IMR-90 (cell line): ENCODE data around the gene SEC61B. TPM values are rescaled to one million over a fixed set of nuclear protein-coding genes. Genes with fewer than 3 reads are reported as not detected.

ENCODE experiments used
- ATAC-seq: fragments of 200-7000 bp; cut with Tn5 transposase; 2 replicates; pipeline ENCODE4 v1.9.1; 2020; ENCODE audit warnings: low read depth, mild to moderate bottlenecking, moderate library complexity
- BruUV-seq: library from RNA; stranded (reverse); fragments of 400-500 nt; replicated peaks from 2 replicates; lab custom pipeline; 2021; lab: Mats Ljungman, UMichigan
- CTCF ChIA-PET: fragments of 300-600 bp; formaldehyde crosslinking; extraction: SDS; loops from one replicate; lab custom pipeline; 2021; ENCODE audit warnings: antibody characterized with exemption; lab: Yijun Ruan, JAX
- POLR2A ChIA-PET: fragments of 300-600 bp; sonication (Branson Sonifier 250); formaldehyde crosslinking; loops from one replicate; lab custom pipeline; 2022; ENCODE audit warnings: antibody characterized with exemption; ENCODE audit not compliant: unreplicated experiment; lab: Charles Lee
- DNase-seq: peaks from one replicate; pipeline ENCODE4 v3.0.0; 2013
- H2AFZ ChIP-seq: replicated peaks from 2 replicates; pipeline ENCODE3; 2013; ENCODE audit warnings: low read length, mild to moderate bottlenecking; ENCODE audit not compliant: poor library complexity
- H2AK5ac ChIP-seq: 2 replicates; pipeline ENCODE4 v1.6.1; 2013; ENCODE audit warnings: low read depth, low read length, inconsistent platforms
- H2AK9ac ChIP-seq: replicated peaks from 2 replicates; pipeline ENCODE3; 2013; ENCODE audit warnings: mild to moderate bottlenecking, low read depth, low read length, moderate library complexity; ENCODE audit not compliant: poor library complexity
- H2BK120ac ChIP-seq: 2 replicates; pipeline ENCODE4 v1.6.1; 2013; ENCODE audit warnings: low read depth, low read length, inconsistent platforms
- H2BK15ac ChIP-seq: 3 replicates; pipeline ENCODE4 v1.6.1; 2013; ENCODE audit warnings: low read depth, low read length, inconsistent platforms
- H2BK20ac ChIP-seq: 2 replicates; pipeline ENCODE4 v1.6.1; 2013; ENCODE audit warnings: low read depth, mild to moderate bottlenecking, inconsistent platforms, low read length, moderate library complexity
- H2BK5ac ChIP-seq: 2 replicates; pipeline ENCODE4 v1.6.1; 2013; ENCODE audit warnings: mild to moderate bottlenecking, low read depth, low read length, inconsistent platforms; ENCODE audit not compliant: poor library complexity, severe bottlenecking
- H3K14ac ChIP-seq: replicated peaks from 2 replicates; pipeline ENCODE4 v1.6.1; 2013; ENCODE audit warnings: low read depth, low read length, inconsistent platforms
- H3K18ac ChIP-seq: 2 replicates; pipeline ENCODE4 v1.6.1; 2013; ENCODE audit warnings: low read depth, low read length, control low read depth
- H3K23ac ChIP-seq: 2 replicates; pipeline ENCODE4 v1.6.1; 2013; ENCODE audit warnings: low read depth, low read length, inconsistent platforms
- H3K27ac ChIP-seq: 2 replicates; pipeline ENCODE4 v1.5.1; 2013; ENCODE audit warnings: mild to moderate bottlenecking, control low read depth, low read length; ENCODE audit not compliant: insufficient read depth
- H3K27me3 ChIP-seq: 2 replicates; pipeline ENCODE4 v1.6.1; 2013; ENCODE audit warnings: low read length; ENCODE audit not compliant: control insufficient read depth, insufficient read depth
- H3K36me3 ChIP-seq: 2 replicates; pipeline ENCODE4 v1.6.1; 2013; ENCODE audit warnings: low read length, mixed read lengths; ENCODE audit not compliant: control insufficient read depth, insufficient read depth
- H3K4ac ChIP-seq: 2 replicates; pipeline ENCODE4 v1.6.1; 2013; ENCODE audit warnings: low read depth, low read length, inconsistent platforms
- H3K4me1 ChIP-seq: 2 replicates; pipeline ENCODE4 v1.6.1; 2013; ENCODE audit warnings: low read length, mixed read lengths; ENCODE audit not compliant: control insufficient read depth, insufficient read depth
- H3K4me2 ChIP-seq: 2 replicates; pipeline ENCODE4 v1.6.1; 2013; ENCODE audit warnings: low read depth, mild to moderate bottlenecking, control low read depth, low read length, moderate library complexity
- H3K4me3 ChIP-seq: 2 replicates; pipeline ENCODE4 v1.5.1; 2013; ENCODE audit warnings: low read depth, mild to moderate bottlenecking, control low read depth, low read length, moderate library complexity; ENCODE audit not compliant: insufficient read depth
- H3K56ac ChIP-seq: 2 replicates; pipeline ENCODE4 v1.6.1; 2013; ENCODE audit warnings: low read length, inconsistent platforms; ENCODE audit not compliant: insufficient read depth; ENCODE audit errors: extremely low read depth
- H3K79me1 ChIP-seq, 2 experiments: 2 replicates each; pipeline ENCODE4 v1.6.1; 2013; ENCODE audit warnings: low read length in 2 of 2, inconsistent platforms in 1 of 2, low read depth in 1 of 2
- H3K9ac ChIP-seq: 2 replicates; pipeline ENCODE4 v1.6.1; 2013; ENCODE audit warnings: low read depth, low read length, control low read depth
- H3K9me1 ChIP-seq: 2 replicates; pipeline ENCODE4 v1.6.1; 2013; ENCODE audit warnings: low read length, inconsistent platforms; ENCODE audit not compliant: insufficient read depth
- H3K9me3 ChIP-seq: 2 replicates; pipeline ENCODE4 v1.6.1; 2013; ENCODE audit warnings: low read length; ENCODE audit not compliant: control insufficient read depth, insufficient read depth
- H4K20me1 ChIP-seq: 2 replicates; pipeline ENCODE4 v1.6.1; 2013; ENCODE audit warnings: low read length, inconsistent platforms; ENCODE audit not compliant: insufficient read depth
- H4K5ac ChIP-seq: 2 replicates; pipeline ENCODE4 v1.6.1; 2013; ENCODE audit warnings: mild to moderate bottlenecking, low read depth, low read length, control low read depth
- H4K8ac ChIP-seq, 2 experiments: 2 replicates each; pipeline ENCODE4 v1.6.1; 2013; ENCODE audit warnings: low read depth in 2 of 2, low read length in 2 of 2, control low read depth in 1 of 2, inconsistent platforms in 1 of 2
- H4K91ac ChIP-seq: 2 replicates; pipeline ENCODE4 v1.6.1; 2013; ENCODE audit warnings: low read depth, low read length, inconsistent platforms; ENCODE audit not compliant: insufficient read depth
- FOS ChIP-seq: fragments of 150-350 bp; IDR thresholded peaks from 2 replicates; pipeline ENCODE4 v1.6.1; 2016; ENCODE audit warnings: low read depth, low read length
- MXI1 ChIP-seq: IDR thresholded peaks from 2 replicates; pipeline ENCODE4 v1.6.1; 2012; ENCODE audit warnings: low read depth, mild to moderate bottlenecking, low read length, moderate library complexity, borderline replicate concordance
- NFE2L2 ChIP-seq: fragments of 150-350 bp; IDR thresholded peaks from 2 replicates; pipeline ENCODE4 v1.6.1; 2016; ENCODE audit warnings: low read depth, mild to moderate bottlenecking, low read length
- RAD21 ChIP-seq: IDR thresholded peaks from 2 replicates; pipeline ENCODE4 v1.6.1; 2012; ENCODE audit warnings: low read length, improper control_type of control experiment
- RFX5 ChIP-seq: IDR thresholded peaks from 2 replicates; pipeline ENCODE4 v1.8.0; 2012; ENCODE audit warnings: low read depth, mild to moderate bottlenecking, low read length, moderate library complexity
- SMC3 ChIP-seq: fragments of 150-350 bp; IDR thresholded peaks from 2 replicates; pipeline ENCODE4 v1.6.1; 2016; ENCODE audit warnings: low read depth, mild to moderate bottlenecking, antibody characterized with exemption, low read length, moderate library complexity
- WGBS, 2 experiments: methylation state at CpG; one replicate each; pipeline versions ENCODE4 v1.1.5 to v1.1.7; 2013; ENCODE audit warnings: missing lambda C conversion rate in 2 of 2; ENCODE audit not compliant: insufficient read length in 1 of 2; ENCODE audit errors: extremely low coverage in 2 of 2; 5-methylcytosine and 5-hydroxymethylcytosine counted together
- dilution Hi-C: fragments of 300-500 bp; cut with HindIII; formaldehyde crosslinking; loops from one replicate; pipeline ENCODE4 v1.14.3; 2018; ENCODE audit warnings: low sequenced_read_pairs; ENCODE audit not compliant: unreplicated experiment
- in situ Hi-C: fragments of 300-500 bp; cut with MboI; formaldehyde crosslinking; loops from 3 replicates; pipeline ENCODE4 v1.14.3; 2019; ENCODE audit warnings: low sequenced_read_pairs, inconsistent platforms, mixed read lengths
- intact Hi-C: fragments of 100-400 bp; cut with micrococcal nuclease; formaldehyde crosslinking; loops from 2 replicates; pipeline ENCODE4 v1.10.0; 2022
- polyA plus RNA-seq, 3 experiments: library from polyadenylated mRNA; depleted of rRNA; stranded (reverse); fragments of >200 nt; gene quantifications; 2 replicates each; pipeline ENCODE4 v1.2.3, GENCODE V29; 2012; ENCODE audit warnings: low replicate concordance in 1 of 3
- total RNA-seq: library from RNA; depleted of rRNA; stranded (reverse); fragments of >200 nt; gene quantifications from 2 replicates; pipeline ENCODE4 v1.2.3, GENCODE V29; 2012
- TF ChIP-seq, protein P1 (sequence below): conservative IDR thresholded peaks from 2 replicates; pipeline ENCODE4 v1.5.1; 2012; ENCODE audit warnings: mild to moderate bottlenecking, low read depth, low read length, improper control_type of control experiment
- TF ChIP-seq, protein P2 (sequence below): fragments of 150-350 bp; IDR thresholded peaks from 2 replicates; pipeline ENCODE4 v1.6.1; 2017; ENCODE audit warnings: mild to moderate bottlenecking, antibody characterized with exemption, low read length, low read depth
- TF ChIP-seq, protein P3 (sequence below): fragments of 150-350 bp; IDR thresholded peaks from 2 replicates; pipeline ENCODE4 v1.6.1; 2016; ENCODE audit warnings: low read depth, mild to moderate bottlenecking, low read length, moderate library complexity, borderline replicate concordance

Gene SEC61B
- total and polyA plus RNA-seq, 2 of the 4 experiments (the other 2 are of a cell fraction), result 180 to 281 TPM

DNA sequence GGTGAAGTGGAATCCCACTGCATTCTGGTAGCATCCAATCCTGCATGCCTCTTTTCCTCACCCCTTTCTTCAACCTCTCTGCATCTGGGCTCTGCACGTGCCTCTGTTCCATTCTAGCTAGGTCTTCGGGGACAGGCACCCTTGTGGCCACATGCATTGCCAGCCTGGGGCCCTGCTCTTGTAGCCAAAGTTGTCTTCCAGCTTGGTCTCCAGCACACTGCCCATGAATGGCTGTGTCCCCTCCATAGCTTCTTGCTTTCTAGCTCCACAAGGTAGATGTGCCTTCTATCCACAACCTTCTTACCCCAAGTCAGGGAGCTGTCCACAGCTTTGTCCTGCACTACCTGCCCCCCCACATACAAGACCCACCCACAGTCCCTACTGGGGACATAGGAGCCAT, 32.9 kb upstream of the SEC61B start:
- no peak overlapping the region for H2AFZ ChIP-seq
- H3K9ac ChIP-seq, result no peak overlapping the region
- no peak overlapping the region for H2AK9ac ChIP-seq
- peaks cover 4% of the 10 kb centered on the region; the same call in 1 of the 2 replicates for H3K9me1 ChIP-seq
- H3K4me3 ChIP-seq, result no peak overlapping the region
- TF ChIP-seq SMC3 (no peak), NFE2L2 (no peak), RAD21 (no peak), FOS (no peak), MXI1 (no peak), RFX5 (no peak)
- TF ChIP-seq, protein P1, sequence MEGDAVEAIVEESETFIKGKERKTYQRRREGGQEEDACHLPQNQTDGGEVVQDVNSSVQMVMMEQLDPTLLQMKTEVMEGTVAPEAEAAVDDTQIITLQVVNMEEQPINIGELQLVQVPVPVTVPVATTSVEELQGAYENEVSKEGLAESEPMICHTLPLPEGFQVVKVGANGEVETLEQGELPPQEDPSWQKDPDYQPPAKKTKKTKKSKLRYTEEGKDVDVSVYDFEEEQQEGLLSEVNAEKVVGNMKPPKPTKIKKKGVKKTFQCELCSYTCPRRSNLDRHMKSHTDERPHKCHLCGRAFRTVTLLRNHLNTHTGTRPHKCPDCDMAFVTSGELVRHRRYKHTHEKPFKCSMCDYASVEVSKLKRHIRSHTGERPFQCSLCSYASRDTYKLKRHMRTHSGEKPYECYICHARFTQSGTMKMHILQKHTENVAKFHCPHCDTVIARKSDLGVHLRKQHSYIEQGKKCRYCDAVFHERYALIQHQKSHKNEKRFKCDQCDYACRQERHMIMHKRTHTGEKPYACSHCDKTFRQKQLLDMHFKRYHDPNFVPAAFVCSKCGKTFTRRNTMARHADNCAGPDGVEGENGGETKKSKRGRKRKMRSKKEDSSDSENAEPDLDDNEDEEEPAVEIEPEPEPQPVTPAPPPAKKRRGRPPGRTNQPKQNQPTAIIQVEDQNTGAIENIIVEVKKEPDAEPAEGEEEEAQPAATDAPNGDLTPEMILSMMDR, result no peak
- TF ChIP-seq, protein P2, sequence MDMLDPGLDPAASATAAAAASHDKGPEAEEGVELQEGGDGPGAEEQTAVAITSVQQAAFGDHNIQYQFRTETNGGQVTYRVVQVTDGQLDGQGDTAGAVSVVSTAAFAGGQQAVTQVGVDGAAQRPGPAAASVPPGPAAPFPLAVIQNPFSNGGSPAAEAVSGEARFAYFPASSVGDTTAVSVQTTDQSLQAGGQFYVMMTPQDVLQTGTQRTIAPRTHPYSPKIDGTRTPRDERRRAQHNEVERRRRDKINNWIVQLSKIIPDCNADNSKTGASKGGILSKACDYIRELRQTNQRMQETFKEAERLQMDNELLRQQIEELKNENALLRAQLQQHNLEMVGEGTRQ, result no peak
- TF ChIP-seq, protein P3, sequence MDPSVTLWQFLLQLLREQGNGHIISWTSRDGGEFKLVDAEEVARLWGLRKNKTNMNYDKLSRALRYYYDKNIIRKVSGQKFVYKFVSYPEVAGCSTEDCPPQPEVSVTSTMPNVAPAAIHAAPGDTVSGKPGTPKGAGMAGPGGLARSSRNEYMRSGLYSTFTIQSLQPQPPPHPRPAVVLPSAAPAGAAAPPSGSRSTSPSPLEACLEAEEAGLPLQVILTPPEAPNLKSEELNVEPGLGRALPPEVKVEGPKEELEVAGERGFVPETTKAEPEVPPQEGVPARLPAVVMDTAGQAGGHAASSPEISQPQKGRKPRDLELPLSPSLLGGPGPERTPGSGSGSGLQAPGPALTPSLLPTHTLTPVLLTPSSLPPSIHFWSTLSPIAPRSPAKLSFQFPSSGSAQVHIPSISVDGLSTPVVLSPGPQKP, result no peak
- H2BK5ac ChIP-seq, result no peak overlapping the region
- H3K9me3 ChIP-seq, result peaks cover 2% of the 10 kb centered on the region
- CTCF ChIA-PET, result no interaction called here
- POLR2A ChIA-PET, result no interaction called here
- H2BK120ac ChIP-seq, result no peak overlapping the region
- H2AK5ac ChIP-seq, result no peak overlapping the region
- H3K4me1 ChIP-seq, result peaks cover 10% of the 10 kb centered on the region
- no peak overlapping the region for H3K4me2 ChIP-seq
- in situ Hi-C loops (loop anchor here (10.0 to 25.0 kb wide), 4 partner anchors 616 to 1398 kb away; partner anchors contain the start of gene CAVIN4), intact Hi-C loops (loop anchor here (10.0 kb wide), 2 partner anchors 76 to 1236 kb away; partner anchors contain the start of gene MSANTD3), dilution Hi-C loops (no loop called here)
- 75% methylated on average over 2 of the region's 2 CpGs; no CpG with 5 or more reads in 1 of the 2 experiments for WGBS, 2 experiments
- no peaks in the 10 kb centered on the region for H4K20me1 ChIP-seq
- no peak overlapping the region for H4K91ac ChIP-seq
- no peak overlapping the region for H3K14ac ChIP-seq
- H3K36me3 ChIP-seq, result no peaks in the 10 kb centered on the region
- no peak for ATAC-seq
- H2BK20ac ChIP-seq, result no peak overlapping the region
- H3K18ac ChIP-seq, result no peak overlapping the region
- H3K27me3 ChIP-seq, result peaks cover 8% of the 10 kb centered on the region
- no TSS peak for BruUV-seq
- no peak overlapping the region for H3K4ac ChIP-seq
- H3K79me1 ChIP-seq, result no peaks in the 10 kb centered on the region
- H2BK15ac ChIP-seq, result no peak overlapping the region
- H3K56ac ChIP-seq, result no peak overlapping the region
- H4K8ac ChIP-seq, result no peak overlapping the region
- H3K27ac ChIP-seq, result no peak overlapping the region
- H3K23ac ChIP-seq, result no peak overlapping the region
- DNase-seq, result no peak
- no peak overlapping the region for H4K5ac ChIP-seq
